Diencephalon (tissue), 1 donor: ENCODE data around the gene NFKBIL1. TPM values are rescaled to one million over a fixed set of nuclear protein-coding genes. Genes with fewer than 3 reads are reported as not detected.

ENCODE experiments used
- small RNA-seq: library from RNA; depleted of rRNA; stranded (forward); fragments of <200 nt; gene quantifications from one replicate; pipeline ENCODE3, GENCODE V24; 2014
- total RNA-seq: library from RNA; depleted of rRNA; stranded (reverse); fragments of >200 nt; gene quantifications from one replicate; pipeline ENCODE4 v1.2.3, GENCODE V29; 2014

The NFKBIL1 gene, protein sequence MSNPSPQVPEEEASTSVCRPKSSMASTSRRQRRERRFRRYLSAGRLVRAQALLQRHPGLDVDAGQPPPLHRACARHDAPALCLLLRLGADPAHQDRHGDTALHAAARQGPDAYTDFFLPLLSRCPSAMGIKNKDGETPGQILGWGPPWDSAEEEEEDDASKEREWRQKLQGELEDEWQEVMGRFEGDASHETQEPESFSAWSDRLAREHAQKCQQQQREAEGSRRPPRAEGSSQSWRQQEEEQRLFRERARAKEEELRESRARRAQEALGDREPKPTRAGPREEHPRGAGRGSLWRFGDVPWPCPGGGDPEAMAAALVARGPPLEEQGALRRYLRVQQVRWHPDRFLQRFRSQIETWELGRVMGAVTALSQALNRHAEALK
- 16.1 TPM for total RNA-seq

DNA sequence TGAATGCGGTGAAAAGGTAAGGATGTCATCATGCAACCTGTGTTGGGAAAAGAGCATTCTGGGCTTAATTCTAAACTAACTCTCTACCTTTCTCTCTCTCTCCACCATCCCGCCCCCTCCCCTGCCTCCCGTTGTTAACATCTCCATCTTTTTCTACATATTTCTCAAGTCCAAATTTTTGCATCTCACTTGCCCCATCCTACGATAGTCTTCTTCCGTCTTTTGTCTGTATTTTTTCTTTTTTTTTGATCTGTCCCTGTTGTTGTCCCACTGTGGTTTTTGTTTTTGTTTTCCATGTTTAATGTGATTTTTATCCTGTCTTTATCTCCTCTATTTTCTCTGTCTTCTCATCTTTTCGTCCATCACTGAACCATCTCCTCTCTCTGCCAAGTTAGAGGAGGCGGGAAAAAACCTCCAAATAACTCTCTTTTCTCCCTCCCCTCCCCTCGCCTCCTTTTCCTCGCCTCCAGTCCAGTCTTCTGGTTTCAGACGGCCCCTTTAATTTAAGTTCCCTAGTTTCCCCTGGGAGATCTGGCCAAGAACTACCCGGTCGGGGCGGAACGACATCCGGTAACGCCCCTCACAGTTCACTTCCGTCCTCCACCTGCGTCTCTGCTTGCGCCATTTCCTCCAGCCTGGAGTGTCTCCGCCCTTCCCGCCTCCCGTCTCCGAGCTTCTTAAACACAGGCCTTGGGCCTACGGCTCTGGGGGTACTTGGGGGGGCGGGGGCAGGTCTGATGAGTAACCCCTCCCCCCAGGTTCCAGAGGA, at the start of gene NFKBIL1:
Gene NFKBIL1 (plus strand): TSS at position 651 of the 769 bp plus-strand sequence. CDS start 87 bp downstream, at position 738.

GRCh38 chr6:31528821-31529328, 18.5 kb upstream of the NFKBIL1 start, which contains the start of gene MCCD1:
MCCD1 (plus strand) TSS chr6:31528962; CDS start chr6:31529015, 53 bp downstream.

DNA sequence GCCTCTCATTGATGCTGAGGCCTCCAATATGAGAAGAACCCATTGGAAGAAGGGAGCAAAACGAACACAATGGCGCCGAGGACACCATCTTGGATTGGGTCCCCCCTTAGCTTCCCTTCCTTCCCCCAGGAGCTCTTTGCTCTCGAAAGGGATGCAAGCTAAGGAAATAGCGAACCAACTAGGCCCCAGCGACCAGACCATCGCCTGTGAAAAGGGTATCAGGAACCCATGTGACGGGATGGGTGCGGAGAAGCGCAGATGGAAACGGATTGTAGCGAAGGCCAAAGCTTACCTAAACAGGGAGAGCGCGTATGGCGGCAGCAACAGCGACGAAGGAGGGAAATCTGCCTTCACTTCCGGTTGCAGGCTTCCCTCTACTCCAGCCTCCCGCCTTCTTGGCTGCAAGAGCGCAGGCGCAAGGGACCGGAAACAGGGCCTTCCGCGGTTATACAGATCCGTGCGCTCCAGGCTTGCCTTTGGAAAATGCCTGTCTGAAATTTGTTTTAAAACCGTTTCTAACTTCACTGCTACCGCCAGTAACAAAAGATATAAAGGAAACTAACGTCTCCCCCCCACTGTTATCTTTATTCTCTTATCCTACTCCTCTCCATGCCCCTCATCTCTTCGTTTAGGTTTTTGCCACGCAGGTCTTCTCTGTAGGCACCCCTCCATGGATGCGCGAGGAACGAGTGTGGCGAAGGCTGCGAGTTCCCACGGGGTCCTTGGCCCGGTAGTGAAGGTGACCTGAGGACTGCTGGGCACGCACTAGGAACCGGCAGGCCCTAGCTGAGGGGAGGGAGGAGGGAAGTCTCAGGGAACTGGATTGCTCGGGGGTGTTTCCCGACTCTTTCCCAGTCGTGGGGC, 5.5 kb upstream of the NFKBIL1 start, which contains the start of gene DDX39B:
Gene DDX39B (minus strand): TSS at position 346 of the 864 bp plus-strand sequence. CDS start 1,471 bp downstream, outside the sequence.

GRCh38 chr6:31546339-31546957, 960 bp upstream of the NFKBIL1 start, which contains the start of gene ATP6V1G2:
ATP6V1G2 (minus strand) TSS chr6:31546608; CDS start chr6:31546559, 49 bp downstream.

DNA sequence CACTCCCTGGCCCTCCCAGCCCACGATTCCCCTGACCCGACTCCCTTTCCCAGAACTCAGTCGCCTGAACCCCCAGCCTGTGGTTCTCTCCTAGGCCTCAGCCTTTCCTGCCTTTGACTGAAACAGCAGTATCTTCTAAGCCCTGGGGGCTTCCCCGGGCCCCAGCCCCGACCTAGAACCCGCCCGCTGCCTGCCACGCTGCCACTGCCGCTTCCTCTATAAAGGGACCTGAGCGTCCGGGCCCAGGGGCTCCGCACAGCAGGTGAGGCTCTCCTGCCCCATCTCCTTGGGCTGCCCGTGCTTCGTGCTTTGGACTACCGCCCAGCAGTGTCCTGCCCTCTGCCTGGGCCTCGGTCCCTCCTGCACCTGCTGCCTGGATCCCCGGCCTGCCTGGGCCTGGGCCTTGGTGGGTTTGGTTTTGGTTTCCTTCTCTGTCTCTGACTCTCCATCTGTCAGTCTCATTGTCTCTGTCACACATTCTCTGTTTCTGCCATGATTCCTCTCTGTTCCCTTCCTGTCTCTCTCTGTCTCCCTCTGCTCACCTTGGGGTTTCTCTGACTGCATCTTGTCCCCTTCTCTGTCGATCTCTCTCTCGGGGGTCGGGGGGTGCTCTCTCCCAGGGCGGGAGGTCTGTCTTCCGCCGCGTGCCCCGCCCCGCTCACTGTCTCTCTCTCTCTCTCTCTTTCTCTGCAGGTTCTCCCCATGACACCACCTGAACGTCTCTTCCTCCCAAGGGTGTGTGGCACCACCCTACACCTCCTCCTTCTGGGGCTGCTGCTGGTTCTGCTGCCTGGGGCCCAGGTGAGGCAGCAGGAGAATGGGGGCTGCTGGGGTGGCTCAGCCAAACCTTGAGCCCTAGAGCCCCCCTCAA, 24.9 kb downstream of the NFKBIL1 start, which contains the start of gene LTA:
Gene LTA (plus strand): TSS at position 249 of the 871 bp plus-strand sequence. CDS start 454 bp downstream, at position 703.

DNA sequence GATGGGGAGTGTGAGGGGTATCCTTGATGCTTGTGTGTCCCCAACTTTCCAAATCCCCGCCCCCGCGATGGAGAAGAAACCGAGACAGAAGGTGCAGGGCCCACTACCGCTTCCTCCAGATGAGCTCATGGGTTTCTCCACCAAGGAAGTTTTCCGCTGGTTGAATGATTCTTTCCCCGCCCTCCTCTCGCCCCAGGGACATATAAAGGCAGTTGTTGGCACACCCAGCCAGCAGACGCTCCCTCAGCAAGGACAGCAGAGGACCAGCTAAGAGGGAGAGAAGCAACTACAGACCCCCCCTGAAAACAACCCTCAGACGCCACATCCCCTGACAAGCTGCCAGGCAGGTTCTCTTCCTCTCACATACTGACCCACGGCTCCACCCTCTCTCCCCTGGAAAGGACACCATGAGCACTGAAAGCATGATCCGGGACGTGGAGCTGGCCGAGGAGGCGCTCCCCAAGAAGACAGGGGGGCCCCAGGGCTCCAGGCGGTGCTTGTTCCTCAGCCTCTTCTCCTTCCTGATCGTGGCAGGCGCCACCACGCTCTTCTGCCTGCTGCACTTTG, 28.0 kb downstream of the NFKBIL1 start, which contains the start of gene TNF:
Gene TNF (plus strand): TSS at position 231 of the 567 bp plus-strand sequence. CDS start 177 bp downstream, at position 408.

DNA sequence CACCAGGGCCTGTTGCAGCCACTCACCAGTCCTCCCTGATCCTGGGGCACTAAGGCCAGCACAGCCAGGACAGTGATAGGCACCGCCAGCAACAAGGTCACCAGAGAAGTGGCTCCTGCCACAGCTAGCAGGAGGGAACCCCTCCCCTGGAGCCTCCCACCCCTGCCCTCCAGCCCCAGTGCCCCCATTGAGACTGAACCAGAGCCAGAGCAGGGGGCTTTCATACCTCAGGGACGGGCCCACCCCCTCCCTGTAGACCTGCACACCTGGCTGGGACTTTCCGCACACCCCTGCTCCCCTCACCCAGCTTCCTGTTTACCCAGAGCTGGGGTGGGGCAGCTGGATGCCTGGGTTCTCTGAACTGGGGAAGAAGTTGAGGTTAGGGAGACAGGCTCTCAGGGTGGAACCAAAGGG, 34.8 kb downstream of the NFKBIL1 start, which contains the start of gene LTB:
Gene LTB (minus strand): TSS at position 195 of the 414 bp plus-strand sequence. CDS start 7 bp downstream, at position 188.

DNA sequence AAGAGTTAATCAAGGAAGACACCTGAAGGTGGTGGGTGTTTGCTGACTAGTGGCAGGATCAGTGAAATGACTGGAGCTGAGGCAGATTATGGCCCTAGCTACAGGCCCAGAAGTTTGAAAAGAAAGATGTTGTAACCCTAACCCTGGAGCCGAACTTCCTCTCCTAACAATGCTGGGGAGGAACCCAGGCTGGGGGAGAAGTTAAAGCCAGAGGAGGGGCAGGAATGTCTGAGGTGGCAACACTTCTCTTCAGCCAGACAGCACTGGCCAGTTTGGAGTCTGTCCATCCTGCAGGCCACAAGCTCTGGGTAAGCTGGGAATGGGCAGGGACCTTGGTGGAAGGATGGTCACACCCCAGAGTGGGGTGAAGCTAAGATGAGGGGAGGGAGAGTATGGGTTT, 38.6 kb downstream of the NFKBIL1 start, which contains the start of gene LST1:
Gene LST1 (plus strand): TSS at position 270 of the 400 bp plus-strand sequence. CDS start 1,023 bp downstream, outside the sequence.

Small RNA genes lying within 50 kb of the gene (small RNA-seq; reads per million reads assigned to genes)
- gene AL663061.1 (not detected), gene SNORD117 (274 reads per million, percentile 98 among the genes with 10 or more reads in this experiment), gene SNORD84 (not detected)

Other genes with a start within 250 kb of the NFKBIL1 start
- gene HLA-B, start 190.4 kb upstream of the NFKBIL1 start, total RNA-seq: 56.7 TPM
- 2.3 TPM for gene MICA, start 144.0 kb upstream of the NFKBIL1 start, total RNA-seq
- 0.69 TPM for gene MICB, start 49.5 kb upstream of the NFKBIL1 start, total RNA-seq
- gene MCCD1, start 18.6 kb upstream of the NFKBIL1 start, total RNA-seq: not detected
- gene DDX39B, start 5.6 kb upstream of the NFKBIL1 start, total RNA-seq: 303 TPM
- 69.4 TPM for gene ATP6V1G2, start 1.0 kb upstream of the NFKBIL1 start, total RNA-seq
- not detected for gene LTA, start 24.7 kb downstream of the NFKBIL1 start, total RNA-seq
- 0.23 TPM for gene TNF, start 28.0 kb downstream of the NFKBIL1 start, total RNA-seq
- 0.46 TPM for gene LTB, start 34.8 kb downstream of the NFKBIL1 start, total RNA-seq
- 6.0 TPM for gene LST1, start 38.7 kb downstream of the NFKBIL1 start, total RNA-seq
- not detected for gene NCR3, start 45.4 kb downstream of the NFKBIL1 start, total RNA-seq
- gene AIF1, start 67.6 kb downstream of the NFKBIL1 start, total RNA-seq: 22.6 TPM
- gene PRRC2A, start 73.1 kb downstream of the NFKBIL1 start, total RNA-seq: 48.0 TPM
- gene BAG6, start 105.1 kb downstream of the NFKBIL1 start, total RNA-seq: 174 TPM
- 0.69 TPM for gene APOM, start 108.3 kb downstream of the NFKBIL1 start, total RNA-seq
- gene C6orf47, start 113.2 kb downstream of the NFKBIL1 start, total RNA-seq: 15.9 TPM
- 12.0 TPM for gene GPANK1, start 117.4 kb downstream of the NFKBIL1 start, total RNA-seq
- gene CSNK2B, start 118.5 kb downstream of the NFKBIL1 start, total RNA-seq: 70.1 TPM
- 3.7 TPM for gene LY6G5B, start 122.4 kb downstream of the NFKBIL1 start, total RNA-seq
- 2.5 TPM for gene LY6G5C, start 133.5 kb downstream of the NFKBIL1 start, total RNA-seq
- gene ABHD16A, start 155.7 kb downstream of the NFKBIL1 start, total RNA-seq: 47.5 TPM
- gene LY6G6F, start 159.3 kb downstream of the NFKBIL1 start, total RNA-seq: not detected
- gene LY6G6D, start 167.7 kb downstream of the NFKBIL1 start, total RNA-seq: not detected
- gene LY6G6C, start 174.1 kb downstream of the NFKBIL1 start, total RNA-seq: not detected
- gene MPIG6B, start 175.8 kb downstream of the NFKBIL1 start, total RNA-seq: not detected
- gene DDAH2, start 181.7 kb downstream of the NFKBIL1 start, total RNA-seq: 86.3 TPM
- 44.1 TPM for gene CLIC1, start 188.9 kb downstream of the NFKBIL1 start, total RNA-seq
- gene MSH5, start 192.4 kb downstream of the NFKBIL1 start, total RNA-seq: 8.8 TPM
- gene SAPCD1, start 215.0 kb downstream of the NFKBIL1 start, total RNA-seq: 2.1 TPM
- 0.69 TPM for gene VWA7, start 229.7 kb downstream of the NFKBIL1 start, total RNA-seq
- 36.0 TPM for gene VARS1, start 248.1 kb downstream of the NFKBIL1 start, total RNA-seq